Adipose tissue (tissue), 3 donors: ENCODE measurements around the gene RGS7. TPM values are rescaled to one million over a fixed set of nuclear protein-coding genes. Genes with fewer than 3 reads are reported as not detected.
"Not testable (repeated sequence)": the region's sequence is repeated elsewhere in the genome, so short reads cannot be mapped to it uniquely, and the experiment has no call there.

Experiments
- H3K27ac ChIP-seq: one replicate; pipeline ENCODE4 v1.5.1; 2013; ENCODE audit warnings: low read depth, low read length
- WGBS, 3 donors: extraction: QIAGEN DNeasy Blood & Tissue Kit; methylation state at CpG; one replicate each; pipeline ENCODE4 v1.1.7; 2013; 5-methylcytosine and 5-hydroxymethylcytosine counted together
- polyA plus RNA-seq, 3 donors: library from polyadenylated mRNA; stranded (reverse); fragments of 200-250 nt; gene quantifications; one replicate each; pipeline ENCODE4 v1.2.3, GENCODE V29; 2013
- donor health status: healthy with polysubstance abuse.
- donor health status: Bipolar disorder and iron deficiency.
- donor health status: healthy.

The RGS7 gene
- polyA plus RNA-seq, 3 donors: 0.13 to 0.28 TPM; not detected in 1

- 63 to 77% (median 68%) methylated on average over 2 of the region's 2 CpGs for WGBS, 3 donors
- H3K27ac ChIP-seq: no peak overlapping the region
Measured at GRCh38 chr1:241125286-241125685, 231.7 kb downstream of the RGS7 start.

- WGBS, 3 donors: 69 to 85% (median 85%) methylated on average over 3 of the region's 3 CpGs
- H3K27ac ChIP-seq: no peak overlapping the region
Measured at GRCh38 chr1:241118049-241118448, 239.0 kb downstream of the RGS7 start.

- 61 to 80% (median 61%) methylated on average over 5 of the region's 5 CpGs for WGBS, 3 donors
- no peak overlapping the region for H3K27ac ChIP-seq
Measured at GRCh38 chr1:241115784-241116183, 241.2 kb downstream of the RGS7 start.

GRCh38 chr1:241114699-241115233 lies 242.2 kb downstream of the RGS7 start:
- no peak overlapping the region for H3K27ac ChIP-seq
- 56 to 61% (median 57%) methylated on average over 1 of the region's 1 CpG for WGBS, 3 donors

GRCh38 chr1:241113557-241113956 lies 243.4 kb downstream of the RGS7 start:
- H3K27ac ChIP-seq: no peak overlapping the region
- 42 to 64% (median 59%) methylated on average over 5 of the region's 5 CpGs for WGBS, 3 donors

- WGBS, 3 donors: 85 to 88% (median 87%) methylated on average over 7 of the region's 7 CpGs
- H3K27ac ChIP-seq: no peak overlapping the region
Measured at GRCh38 chr1:241109039-241109438, 248.0 kb downstream of the RGS7 start.

- 46 to 64% (median 61%) methylated on average over 3 of the region's 3 CpGs for WGBS, 3 donors
- no peak overlapping the region for H3K27ac ChIP-seq
Measured at GRCh38 chr1:241105147-241105546, 251.9 kb downstream of the RGS7 start.

- no peak overlapping the region for H3K27ac ChIP-seq
- WGBS, 3 donors: 22 to 33% (median 28%) methylated on average over 1 of the region's 1 CpG
Measured at GRCh38 chr1:241102664-241103063, 254.3 kb downstream of the RGS7 start.

- WGBS, 3 donors: 65 to 78% (median 75%) methylated on average over 3 of the region's 3 CpGs
- no peak overlapping the region for H3K27ac ChIP-seq
Measured at GRCh38 chr1:241101622-241102021, 255.4 kb downstream of the RGS7 start.

- 93 to 96% (median 94%) methylated on average over 5 of the region's 5 CpGs for WGBS, 3 donors
- H3K27ac ChIP-seq: no peak overlapping the region
Measured at GRCh38 chr1:241097479-241097878, 259.5 kb downstream of the RGS7 start.

GRCh38 chr1:241096982-241097381 lies 260.0 kb downstream of the RGS7 start:
- 66 to 75% (median 69%) methylated on average over 4 of the region's 4 CpGs for WGBS, 3 donors
- H3K27ac ChIP-seq: no peak overlapping the region

- no peak overlapping the region for H3K27ac ChIP-seq
- 86 to 92% (median 88%) methylated on average over 6 of the region's 6 CpGs for WGBS, 3 donors
Measured at GRCh38 chr1:241095847-241096246, 261.2 kb downstream of the RGS7 start.

- no peak overlapping the region for H3K27ac ChIP-seq
- 60 to 78% (median 75%) methylated on average over 3 of the region's 3 CpGs for WGBS, 3 donors
Measured at GRCh38 chr1:241090798-241091197, 266.2 kb downstream of the RGS7 start.

- 59 to 69% (median 63%) methylated on average over 1 of the region's 1 CpG for WGBS, 3 donors
- H3K27ac ChIP-seq: not testable (repeated sequence)
Measured at GRCh38 chr1:241089066-241089465, 267.9 kb downstream of the RGS7 start.

GRCh38 chr1:241088075-241088474 lies 268.9 kb downstream of the RGS7 start:
- H3K27ac ChIP-seq: not testable (repeated sequence)
- WGBS, 3 donors: 60 to 73% (median 68%) methylated on average over 2 of the region's 2 CpGs

- no peak overlapping the region for H3K27ac ChIP-seq
- WGBS, 3 donors: 74 to 80% (median 78%) methylated on average over 6 of the region's 6 CpGs
Measured at GRCh38 chr1:241086686-241087085, 270.3 kb downstream of the RGS7 start.

- no peak overlapping the region for H3K27ac ChIP-seq
- WGBS, 3 donors: 83 to 88% (median 87%) methylated on average over 3 of the region's 3 CpGs
Measured at GRCh38 chr1:241083285-241083684, 273.7 kb downstream of the RGS7 start.

- 50 to 53% (median 51%) methylated on average over 2 of the region's 2 CpGs for WGBS, 3 donors
Measured at GRCh38 chr1:241081473-241081872, 275.5 kb downstream of the RGS7 start.

GRCh38 chr1:241079459-241079858 lies 277.5 kb downstream of the RGS7 start:
- 65 to 94% (median 81%) methylated on average over 1 of the region's 1 CpG for WGBS, 3 donors
- no peak overlapping the region for H3K27ac ChIP-seq

More at GRCh38 chr1:241081473-241081872, 275.5 kb downstream of the RGS7 start:
- no peak overlapping the region for H3K27ac ChIP-seq

- no peak overlapping the region for H3K27ac ChIP-seq
- WGBS, 3 donors: 30 to 64% (median 48%) methylated on average over 8 of the region's 8 CpGs
Measured at GRCh38 chr1:241079047-241079446, 278.0 kb downstream of the RGS7 start.
